Putamen (tissue), 1 donor: ENCODE results near the gene COLQ.
"Not testable (repeated sequence)": the region's sequence is repeated elsewhere in the genome, so short reads cannot be mapped to it uniquely, and the experiment has no call there.

Experiments used
- DNase-seq: peaks from one replicate; pipeline ENCODE4 v3.0.0-alpha.2; 2016; ENCODE audit warnings: low spot score

The COLQ gene

GRCh38 chr3:15426579-15427118 is 94.9 kb downstream of the COLQ start:
- no peak for DNase-seq

DNA sequence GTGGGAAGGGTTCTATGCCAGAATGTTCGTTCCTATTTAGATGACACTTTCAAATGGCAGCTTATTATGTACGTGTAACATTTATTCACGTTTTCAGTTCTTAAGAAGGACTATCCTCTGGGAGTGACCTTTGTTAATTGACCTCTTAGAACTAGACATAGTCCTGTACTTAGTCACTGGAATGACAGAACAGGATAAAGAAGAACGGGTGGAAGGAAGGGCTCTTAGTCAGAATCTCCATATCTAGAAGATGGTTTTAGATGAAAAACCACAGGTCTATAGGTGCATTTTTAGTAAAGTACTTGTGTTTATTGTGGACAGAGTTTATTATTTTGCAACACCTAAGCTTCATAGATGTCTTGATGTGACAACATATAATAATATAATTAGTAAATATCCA is 100.6 kb downstream of the COLQ start:
- no peak for DNase-seq

- DNase-seq = not testable (repeated sequence)
Observed at GRCh38 chr3:15410966-15411365, 110.5 kb downstream of the COLQ start.

- DNase-seq = no peak
Observed at GRCh38 chr3:15409774-15410173, 111.7 kb downstream of the COLQ start.

DNA sequence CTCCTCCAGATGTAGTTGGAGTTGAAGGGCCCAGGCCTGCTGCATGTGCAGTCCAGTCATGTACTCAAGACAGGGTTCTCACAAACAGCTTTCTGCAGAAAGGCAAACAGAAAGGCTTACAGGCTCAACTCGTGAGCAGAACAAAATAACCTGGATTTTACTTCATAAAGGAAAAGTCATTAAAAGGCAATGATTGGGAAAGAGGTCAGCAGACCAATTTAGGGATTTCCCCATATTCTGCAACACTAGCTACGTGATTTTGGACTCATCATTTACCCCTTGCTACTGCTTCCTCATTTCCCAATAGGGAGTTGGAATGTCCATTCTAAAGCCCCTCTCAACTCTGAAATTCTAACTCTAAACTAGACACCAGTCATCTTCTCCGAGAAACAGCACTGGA is 112.3 kb downstream of the COLQ start:
- DNase-seq = no peak

DNA sequence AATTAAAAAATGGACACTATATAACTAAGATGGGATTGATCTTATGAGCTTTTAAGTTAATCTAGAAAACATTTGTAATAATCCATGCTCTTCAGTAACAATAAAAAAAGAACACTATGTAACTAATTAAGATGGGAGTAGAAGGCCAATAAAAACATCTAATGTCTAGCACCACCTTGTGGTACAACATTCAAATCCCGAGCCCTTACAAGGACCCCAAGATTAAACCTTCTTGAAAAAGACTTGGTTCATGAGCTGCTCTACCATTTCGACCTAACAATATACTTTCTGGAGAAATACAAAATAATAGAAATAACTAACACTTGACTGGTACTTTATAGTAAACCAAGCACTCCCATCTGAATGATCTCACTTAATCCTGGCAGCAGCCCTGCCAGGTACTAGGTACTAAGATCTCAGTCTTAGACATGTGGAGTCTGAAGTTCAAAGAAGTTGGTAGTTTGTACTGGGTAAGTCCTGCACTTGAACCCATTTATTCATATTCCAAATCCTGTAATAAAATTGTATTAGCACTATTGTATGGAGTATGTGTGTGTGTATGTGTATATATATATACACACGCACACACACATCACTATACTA is 116.0 kb downstream of the COLQ start:
- no peak for DNase-seq

DNA sequence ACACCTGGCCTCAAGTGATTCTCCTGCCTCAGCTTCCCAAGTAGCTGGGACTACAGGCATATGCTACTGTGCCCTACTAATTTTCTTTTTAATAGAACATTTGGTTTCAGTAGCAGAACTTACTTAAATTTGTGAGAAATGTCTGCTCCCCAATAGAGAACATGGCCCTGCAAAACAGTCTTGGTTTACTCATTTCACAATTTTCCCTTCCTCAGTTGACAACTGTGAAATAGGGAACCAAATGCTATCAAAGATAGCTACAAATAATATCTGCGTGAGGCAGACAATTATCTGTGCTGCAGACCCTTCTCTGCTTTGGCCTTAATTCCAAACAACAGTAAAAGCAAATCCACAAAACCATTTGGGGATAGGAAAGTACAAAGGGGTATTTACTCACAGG is 116.7 kb downstream of the COLQ start:
- no peak for DNase-seq

DNA sequence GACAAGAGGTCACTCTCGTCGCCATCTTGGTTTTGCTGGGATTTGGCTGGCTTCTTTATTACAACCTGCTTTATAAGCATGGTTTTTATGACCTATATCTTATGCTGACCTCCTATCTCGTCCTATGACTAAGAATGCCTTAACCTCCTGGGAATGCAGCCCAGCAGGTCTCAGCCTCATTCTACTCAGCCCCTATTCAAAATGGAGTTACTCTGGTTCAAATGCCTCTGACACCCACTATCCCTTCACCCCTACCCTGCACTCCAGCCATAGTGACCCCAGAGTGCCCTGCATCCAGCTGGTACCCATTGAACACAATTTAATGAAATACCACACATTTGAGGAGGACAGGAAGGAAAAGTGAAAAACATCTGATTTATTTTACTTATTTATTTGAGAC is 117.5 kb downstream of the COLQ start:
- no peak for DNase-seq

- DNase-seq = no peak
Observed at GRCh38 chr3:15403495-15403894, 118.0 kb downstream of the COLQ start.

GRCh38 chr3:15401936-15402335 is 119.6 kb downstream of the COLQ start:
- DNase-seq = no peak
